Ascending aorta (tissue), 2 donors: ENCODE measurements around the gene ZC3H13. TPM values are rescaled to one million over a fixed set of nuclear protein-coding genes. Genes with fewer than 3 reads are reported as not detected.

Experiments
- DNase-seq, 2 donors: peaks; one replicate each; pipeline ENCODE4 v3.0.0-alpha.2; 2019; ENCODE audit warnings: low spot score in 2 of 2
- H3K27ac ChIP-seq, 2 donors: fragments of 200-600 bp; sonication (generic); one replicate each; pipeline ENCODE4 v1.5.1; 2016 to 2017; ENCODE audit warnings: mild to moderate bottlenecking in 1 of 2
- H3K27me3 ChIP-seq: fragments of 200-600 bp; sonication (generic); one replicate; pipeline ENCODE4 v1.5.1; 2017
- H3K36me3 ChIP-seq, 2 donors: fragments of 200-600 bp; sonication (generic); one replicate each; pipeline ENCODE4 v1.5.1; 2016
- H3K4me1 ChIP-seq, 2 donors: fragments of 200-600 bp; sonication (generic); one replicate each; pipeline ENCODE4 v1.5.1; 2016 to 2017; ENCODE audit warnings: mild to moderate bottlenecking in 1 of 2
- H3K4me3 ChIP-seq, 2 donors: fragments of 200-600 bp; sonication (generic); one replicate each; pipeline ENCODE4 v1.5.1; 2016 to 2017; ENCODE audit warnings: mild to moderate bottlenecking in 1 of 2
- H3K9me3 ChIP-seq, 2 donors: fragments of 200-600 bp; sonication (generic); one replicate each; pipeline ENCODE4 v1.5.1; 2016
- CTCF ChIP-seq, 3 experiments: fragments of 200-600 bp in 2 of 3; fragments of 450-650 bp in 1 of 3; sonication (generic) in 2 of 3; IDR thresholded peaks; one replicate each; pipeline ENCODE4 v1.5.1; 2016 to 2019; ENCODE audit warnings: antibody characterized with exemption in 3 of 3, mild to moderate bottlenecking in 1 of 3, moderate library complexity in 1 of 3
- intact Hi-C: fragments of 100-400 bp; cut with DNase I; formaldehyde crosslinking; loops from one replicate; pipeline ENCODE4 v1.15.1; 2023
- total RNA-seq: library from RNA; depleted of rRNA; stranded (reverse); fragments of >200 nt; gene quantifications from one replicate; pipeline ENCODE4 v1.1.0, GENCODE V29; 2016

ZC3H13 gene
- total RNA-seq, 1 donor from 2014 or later, result 25.8 TPM

- Histone ChIP-seq H3K27me3 (no peaks in the 10 kb centered on the region), H3K4me1 (no peaks in the 10 kb centered on the region), H3K27ac (no peak overlapping the region), H3K4me3 (no peak overlapping the region), H3K36me3 (peaks cover 35 to 59% of the 10 kb centered on the region in 2 donors), H3K9me3 (no peaks in the 10 kb centered on the region)
- TF ChIP-seq CTCF (IDR thresholded peaks at IDR 0.05), result no peak
- no peak for DNase-seq
- intact Hi-C loops, result no loop called here
Measured at GRCh38 chr13:45961468-45961867, 91.1 kb downstream of the ZC3H13 start.

DNA sequence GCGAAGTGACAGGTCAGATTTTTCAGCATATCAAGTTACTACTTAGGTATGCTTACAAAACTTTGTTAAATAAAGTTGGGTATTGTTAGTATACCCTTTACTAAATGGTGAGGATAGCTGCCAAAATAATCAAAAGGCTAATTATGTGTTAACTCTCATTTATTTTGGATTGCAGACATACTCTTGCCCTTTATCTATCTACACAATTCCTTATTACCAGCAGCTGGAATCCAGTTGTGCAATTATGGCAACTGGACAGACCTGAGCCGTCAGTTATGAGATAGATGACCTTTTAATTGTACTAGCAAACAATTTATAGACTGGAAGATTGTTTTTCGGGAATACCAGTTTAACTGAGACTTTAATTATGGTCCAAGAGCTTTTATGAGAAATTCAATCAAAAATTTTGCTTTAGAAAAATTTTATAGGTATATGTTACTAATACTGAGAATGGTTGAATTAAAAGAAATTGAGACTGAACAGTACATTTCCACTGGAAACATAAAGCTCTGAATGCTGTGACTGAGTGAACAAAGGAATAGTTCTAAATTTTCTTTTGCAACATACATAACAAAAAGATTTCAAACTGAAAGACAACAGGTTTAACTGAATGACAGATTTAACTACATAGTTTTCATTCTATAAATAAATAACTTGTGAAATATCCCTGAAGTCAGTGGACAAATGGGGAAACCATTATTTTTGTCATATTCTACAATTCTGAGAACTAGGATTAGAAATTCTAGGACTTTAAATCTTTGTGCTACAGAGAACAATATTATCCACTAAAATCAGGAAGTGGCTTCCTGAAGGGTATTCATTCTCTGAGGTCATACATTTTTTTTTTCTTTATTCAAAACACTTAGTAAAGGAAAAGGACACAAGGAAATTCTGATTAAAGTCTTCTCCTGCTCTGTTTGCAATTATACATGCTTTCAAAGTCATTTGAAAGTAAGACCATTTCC lies 97.4 kb downstream of the ZC3H13 start:
- Histone ChIP-seq H3K9me3 (no peaks in the 10 kb centered on the region), H3K4me1 (no peaks in the 10 kb centered on the region), H3K27ac (no peak overlapping the region), H3K36me3 (peaks cover 13 to 24% of the 10 kb centered on the region in 2 donors), H3K27me3 (no peaks in the 10 kb centered on the region), H3K4me3 (no peak overlapping the region)
- intact Hi-C loops, result no loop called here
- DNase-seq, result no peak
- no peak for TF ChIP-seq CTCF (IDR thresholded peaks at IDR 0.05)

- Histone ChIP-seq H3K27me3 (no peaks in the 10 kb centered on the region), H3K4me3 (no peak overlapping the region), H3K4me1 (no peaks in the 10 kb centered on the region), H3K9me3 (no peaks in the 10 kb centered on the region), H3K36me3 (peaks cover 8 to 20% of the 10 kb centered on the region in 2 donors), H3K27ac (no peak overlapping the region)
- no peak for TF ChIP-seq CTCF (IDR thresholded peaks at IDR 0.05)
- intact Hi-C loops, result no loop called here
- no peak for DNase-seq
Measured at GRCh38 chr13:45953082-45953481, 99.5 kb downstream of the ZC3H13 start.

DNA sequence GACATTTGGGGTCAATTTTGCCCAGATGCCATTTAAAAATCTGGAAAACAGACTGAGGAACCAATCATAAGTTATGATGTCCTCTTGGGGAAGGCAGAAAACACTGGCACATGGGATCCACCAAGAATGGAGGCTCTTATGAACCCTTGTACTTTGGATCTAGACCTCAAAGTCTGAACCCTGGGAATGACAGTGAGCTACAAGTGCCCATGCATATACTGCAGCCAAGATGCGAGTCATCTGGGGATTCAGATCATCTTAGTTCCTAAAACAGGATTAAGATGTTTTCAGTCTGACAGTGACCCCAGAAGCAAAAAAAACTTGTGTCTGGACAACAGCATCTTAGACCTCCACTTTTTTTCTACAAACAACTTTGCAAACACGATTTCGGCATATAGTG lies 100.8 kb downstream of the ZC3H13 start:
- intact Hi-C loops, result no loop called here

DNA sequence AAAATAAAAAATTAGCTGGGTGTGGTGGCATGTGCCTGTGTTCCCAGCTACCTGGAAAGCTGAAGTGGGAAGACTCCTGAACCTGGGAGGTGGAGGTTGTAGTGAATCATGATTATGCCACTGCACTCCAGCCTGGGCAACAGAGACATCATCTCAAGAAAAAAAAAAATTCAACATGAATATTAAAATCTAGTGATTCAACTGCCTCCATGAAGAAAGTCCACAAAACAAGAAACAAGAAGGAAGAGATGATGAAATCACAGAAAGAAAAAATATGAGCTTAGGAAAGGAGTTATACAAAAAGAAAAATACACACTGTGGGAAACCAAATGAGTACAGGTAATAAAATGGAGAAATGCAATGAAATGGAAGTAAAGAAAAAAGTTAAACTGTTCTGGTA lies 101.4 kb downstream of the ZC3H13 start:
- no peaks in the 10 kb centered on the region for H3K27me3 ChIP-seq
- no peak for DNase-seq
- H3K9me3 ChIP-seq, result no peaks in the 10 kb centered on the region
- intact Hi-C loops, result no loop called here
- peaks cover 3 to 4% of the 10 kb centered on the region in 2 donors for H3K36me3 ChIP-seq
- no peaks in the 10 kb centered on the region for H3K4me1 ChIP-seq
- no peak overlapping the region for H3K27ac ChIP-seq
- TF ChIP-seq CTCF (IDR thresholded peaks at IDR 0.05), result no peak
- no peak overlapping the region for H3K4me3 ChIP-seq

More for the DNA sequence above, 100.8 kb downstream of the ZC3H13 start:
- H3K4me3 ChIP-seq, result no peak overlapping the region
- no peak for DNase-seq
- H3K36me3 ChIP-seq, result peaks cover 3 to 9% of the 10 kb centered on the region in 2 donors
- no peaks in the 10 kb centered on the region for H3K27me3 ChIP-seq
- H3K9me3 ChIP-seq, result no peaks in the 10 kb centered on the region
- no peaks in the 10 kb centered on the region for H3K4me1 ChIP-seq
- no peak for TF ChIP-seq CTCF (IDR thresholded peaks at IDR 0.05)
- no peak overlapping the region for H3K27ac ChIP-seq
